GM23338 (cell line): ENCODE measurements around the gene MTCL1. TPM values are rescaled to one million over a fixed set of nuclear protein-coding genes. Genes with fewer than 3 reads are reported as not detected.

Experiments used
- ATAC-seq: fragments of 200-7000 bp; cut with Tn5 transposase; 3 replicates; pipeline ENCODE4 v1.9.1; 2020
- DNase-seq: peaks from one replicate; pipeline ENCODE4 v3.0.0-alpha.2; 2015; ENCODE audit warnings: low spot score
- H2AFZ ChIP-seq: fragments of 200-600 bp; sonication (generic); 2 replicates; pipeline ENCODE4 v1.8.0; 2016; ENCODE audit warnings: antibody characterized with exemption, mild to moderate bottlenecking, moderate library complexity
- H3F3A ChIP-seq: fragments of 200-600 bp; sonication (generic); replicated peaks from 2 replicates; pipeline ENCODE4 v1.8.0; 2017; ENCODE audit warnings: antibody characterized with exemption, mixed run types, low read depth
- H3K27ac ChIP-seq: fragments of 200-600 bp; sonication (generic); 2 replicates; pipeline ENCODE4 v1.6.1; 2016; ENCODE audit warnings: low read depth
- H3K27me3 ChIP-seq: fragments of 200-600 bp; sonication (generic); 2 replicates; pipeline ENCODE4 v1.8.0; 2016; ENCODE audit warnings: mild to moderate bottlenecking, mixed run types, moderate library complexity; ENCODE audit not compliant: insufficient read depth
- H3K36me3 ChIP-seq: fragments of 200-600 bp; sonication (generic); 2 replicates; pipeline ENCODE4 v1.8.0; 2016; ENCODE audit warnings: mild to moderate bottlenecking; ENCODE audit not compliant: insufficient read depth
- H3K4me1 ChIP-seq: fragments of 200-600 bp; sonication (generic); 2 replicates; pipeline ENCODE4 v1.8.0; 2016; ENCODE audit warnings: mild to moderate bottlenecking, moderate library complexity; ENCODE audit not compliant: insufficient read depth
- H3K4me2 ChIP-seq: fragments of 200-600 bp; sonication (generic); 2 replicates; pipeline ENCODE4 v1.7.1; 2017; ENCODE audit warnings: mixed run types
- H3K4me3 ChIP-seq: fragments of 200-600 bp; sonication (generic); 2 replicates; pipeline ENCODE4 v1.6.1; 2016; ENCODE audit warnings: mixed run types
- H3K79me2 ChIP-seq: fragments of 200-600 bp; sonication (generic); replicated peaks from 2 replicates; pipeline ENCODE4 v1.8.0; 2017; ENCODE audit warnings: mild to moderate bottlenecking; ENCODE audit not compliant: insufficient read depth
- H3K9me2 ChIP-seq: fragments of 200-600 bp; sonication (generic); 2 replicates; pipeline ENCODE4 v1.8.0; 2017; ENCODE audit not compliant: insufficient read depth
- H4K20me1 ChIP-seq: fragments of 200-600 bp; sonication (generic); replicated peaks from 2 replicates; pipeline ENCODE4 v1.8.0; 2017; ENCODE audit warnings: mild to moderate bottlenecking; ENCODE audit not compliant: insufficient read depth
- H3K27ac Mint-ChIP-seq: 2 replicates; pipeline ENCODE4 v1.8.0; 2020; ENCODE audit warnings: inconsistent platforms, mild to moderate bottlenecking, moderate library complexity, mixed read lengths
- H3K27me3 Mint-ChIP-seq: 3 replicates; pipeline ENCODE4 v1.8.0; 2022; ENCODE audit warnings: low read depth, mild to moderate bottlenecking, moderate library complexity, mixed read lengths, inconsistent platforms; ENCODE audit not compliant: insufficient read depth, poor library complexity
- H3K36me3 Mint-ChIP-seq: 3 replicates; pipeline ENCODE4 v1.8.0; 2021; ENCODE audit warnings: low read depth, mild to moderate bottlenecking, inconsistent platforms, moderate library complexity, mixed read lengths
- H3K4me1 Mint-ChIP-seq: 3 replicates; pipeline ENCODE4 v1.8.0; 2020; ENCODE audit warnings: mild to moderate bottlenecking, inconsistent platforms, mixed read lengths
- H3K4me3 Mint-ChIP-seq: 3 replicates; pipeline ENCODE4 v1.8.0; 2021; ENCODE audit warnings: moderate library complexity, mild to moderate bottlenecking, inconsistent platforms, mixed read lengths
- H3K9me3 Mint-ChIP-seq: 3 replicates; pipeline ENCODE4 v1.8.0; 2020; ENCODE audit warnings: moderate library complexity, mild to moderate bottlenecking, inconsistent platforms, mixed read lengths
- CREB1 ChIP-seq: fragments of 250-450 bp; sonication (Bioruptor Pico); IDR thresholded peaks from 2 replicates; pipeline ENCODE4 v1.5.0; 2020; ENCODE audit warnings: low read depth, mild to moderate bottlenecking, moderate library complexity
- EZH2phosphoT487 ChIP-seq: fragments of 200-600 bp; sonication (generic); IDR thresholded peaks from one replicate; pipeline ENCODE4 v1.8.1; 2018; ENCODE audit warnings: antibody characterized with exemption; ENCODE audit not compliant: unreplicated experiment
- JUNB ChIP-seq: IDR thresholded peaks from one replicate; pipeline ENCODE4 v1.6.1; 2016; ENCODE audit warnings: antibody characterized with exemption; ENCODE audit not compliant: unreplicated experiment
- NANOG ChIP-seq: IDR thresholded peaks from 2 replicates; pipeline ENCODE4 v1.6.1; 2016; ENCODE audit warnings: antibody characterized with exemption, borderline replicate concordance
- POLR2AphosphoS5 ChIP-seq: IDR thresholded peaks from 2 replicates; pipeline ENCODE4 v1.6.1; 2016; ENCODE audit warnings: antibody characterized with exemption, low read depth
- STAT1 ChIP-seq: IDR thresholded peaks from one replicate; pipeline ENCODE4 v1.6.1; 2016; ENCODE audit warnings: antibody characterized with exemption; ENCODE audit not compliant: unreplicated experiment
- ZNF114 ChIP-seq: fragments of 250-450 bp; sonication (Bioruptor Pico); IDR thresholded peaks from 2 replicates; pipeline ENCODE4 v1.5.0; 2020; ENCODE audit warnings: mild to moderate bottlenecking, moderate library complexity
- ZNF331 ChIP-seq: fragments of 250-450 bp; sonication (Bioruptor Pico); IDR thresholded peaks from 2 replicates; pipeline ENCODE4 v1.5.0; 2020; ENCODE audit warnings: low read depth, mild to moderate bottlenecking, moderate library complexity
- polyA plus RNA-seq: library from polyadenylated mRNA; unstranded; fragments of >200 nt; fragmentation: Nextera tagmentation; extraction: Ambion mirVana; gene quantifications from 2 replicates; pipeline ENCODE4 v1.2.1, GENCODE V29; 2016
- total RNA-seq: library from RNA; depleted of rRNA; stranded (reverse); fragments of >200 nt; shearing (Covaris generic); gene quantifications from 2 replicates; pipeline ENCODE4 v1.2.3, GENCODE V29; 2014
- TF ChIP-seq, protein P1 (sequence below): IDR thresholded peaks from one replicate; pipeline ENCODE4 v1.6.1; 2018; ENCODE audit warnings: antibody characterized with exemption; ENCODE audit not compliant: unreplicated experiment
- TF ChIP-seq, protein P2 (sequence below): IDR thresholded peaks from 2 replicates; pipeline ENCODE4 v1.6.1; 2016; ENCODE audit warnings: antibody characterized with exemption
- TF ChIP-seq, protein P3 (sequence below), 2 experiments: fragments of 200-600 bp in 1 of 2; sonication (generic) in 1 of 2; conservative IDR thresholded peaks; 2 replicates each; pipeline versions ENCODE4 v1.5.1 to v1.6.1; 2016 to 2017; ENCODE audit warnings: antibody characterized with exemption in 2 of 2, low read depth in 2 of 2, mild to moderate bottlenecking in 2 of 2, moderate library complexity in 1 of 2

Gene MTCL1
- total and polyA plus RNA-seq, 2 experiments from 2014 or later: 14.4 to 45.0 TPM

DNA sequence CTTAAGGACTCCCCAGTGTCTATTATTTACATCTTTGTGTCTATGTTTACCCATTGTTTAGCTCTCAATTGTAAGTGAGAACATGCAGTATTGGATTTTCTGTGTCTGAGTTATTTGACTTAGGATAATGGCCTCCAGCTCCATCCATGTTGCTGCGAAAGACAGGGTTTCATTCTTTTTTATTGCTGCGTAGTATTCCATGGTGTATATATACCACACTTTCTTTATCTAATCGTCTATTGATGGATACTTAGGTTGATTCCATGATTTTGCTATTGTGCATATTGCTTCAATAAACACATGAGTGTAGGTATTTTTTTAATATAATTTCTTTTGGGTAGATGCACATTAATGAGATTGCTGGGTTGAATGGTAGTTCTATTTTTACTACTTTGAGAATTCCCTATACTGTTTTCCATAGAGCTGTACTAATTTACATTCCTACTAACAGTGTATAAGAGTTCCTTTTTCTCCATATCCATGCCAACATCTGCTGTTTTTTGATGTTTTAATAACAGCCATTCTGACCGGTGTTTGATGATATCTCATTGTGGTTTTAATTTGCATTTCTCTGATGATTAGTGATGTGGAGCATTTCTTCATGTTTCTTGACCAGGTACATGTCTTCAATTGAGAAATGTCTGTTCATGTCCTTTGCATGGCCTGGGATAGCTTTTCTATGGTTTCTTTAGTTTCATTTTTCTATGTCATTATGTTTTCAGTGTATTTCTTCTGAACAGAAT, 21.8 kb downstream of the MTCL1 start (continued):
- TF ChIP-seq, protein P1, sequence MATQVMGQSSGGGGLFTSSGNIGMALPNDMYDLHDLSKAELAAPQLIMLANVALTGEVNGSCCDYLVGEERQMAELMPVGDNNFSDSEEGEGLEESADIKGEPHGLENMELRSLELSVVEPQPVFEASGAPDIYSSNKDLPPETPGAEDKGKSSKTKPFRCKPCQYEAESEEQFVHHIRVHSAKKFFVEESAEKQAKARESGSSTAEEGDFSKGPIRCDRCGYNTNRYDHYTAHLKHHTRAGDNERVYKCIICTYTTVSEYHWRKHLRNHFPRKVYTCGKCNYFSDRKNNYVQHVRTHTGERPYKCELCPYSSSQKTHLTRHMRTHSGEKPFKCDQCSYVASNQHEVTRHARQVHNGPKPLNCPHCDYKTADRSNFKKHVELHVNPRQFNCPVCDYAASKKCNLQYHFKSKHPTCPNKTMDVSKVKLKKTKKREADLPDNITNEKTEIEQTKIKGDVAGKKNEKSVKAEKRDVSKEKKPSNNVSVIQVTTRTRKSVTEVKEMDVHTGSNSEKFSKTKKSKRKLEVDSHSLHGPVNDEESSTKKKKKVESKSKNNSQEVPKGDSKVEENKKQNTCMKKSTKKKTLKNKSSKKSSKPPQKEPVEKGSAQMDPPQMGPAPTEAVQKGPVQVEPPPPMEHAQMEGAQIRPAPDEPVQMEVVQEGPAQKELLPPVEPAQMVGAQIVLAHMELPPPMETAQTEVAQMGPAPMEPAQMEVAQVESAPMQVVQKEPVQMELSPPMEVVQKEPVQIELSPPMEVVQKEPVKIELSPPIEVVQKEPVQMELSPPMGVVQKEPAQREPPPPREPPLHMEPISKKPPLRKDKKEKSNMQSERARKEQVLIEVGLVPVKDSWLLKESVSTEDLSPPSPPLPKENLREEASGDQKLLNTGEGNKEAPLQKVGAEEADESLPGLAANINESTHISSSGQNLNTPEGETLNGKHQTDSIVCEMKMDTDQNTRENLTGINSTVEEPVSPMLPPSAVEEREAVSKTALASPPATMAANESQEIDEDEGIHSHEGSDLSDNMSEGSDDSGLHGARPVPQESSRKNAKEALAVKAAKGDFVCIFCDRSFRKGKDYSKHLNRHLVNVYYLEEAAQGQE: no peak
- TF ChIP-seq STAT1 (no peak), NANOG (no peak), EZH2phosphoT487 (no peak)

DNA sequence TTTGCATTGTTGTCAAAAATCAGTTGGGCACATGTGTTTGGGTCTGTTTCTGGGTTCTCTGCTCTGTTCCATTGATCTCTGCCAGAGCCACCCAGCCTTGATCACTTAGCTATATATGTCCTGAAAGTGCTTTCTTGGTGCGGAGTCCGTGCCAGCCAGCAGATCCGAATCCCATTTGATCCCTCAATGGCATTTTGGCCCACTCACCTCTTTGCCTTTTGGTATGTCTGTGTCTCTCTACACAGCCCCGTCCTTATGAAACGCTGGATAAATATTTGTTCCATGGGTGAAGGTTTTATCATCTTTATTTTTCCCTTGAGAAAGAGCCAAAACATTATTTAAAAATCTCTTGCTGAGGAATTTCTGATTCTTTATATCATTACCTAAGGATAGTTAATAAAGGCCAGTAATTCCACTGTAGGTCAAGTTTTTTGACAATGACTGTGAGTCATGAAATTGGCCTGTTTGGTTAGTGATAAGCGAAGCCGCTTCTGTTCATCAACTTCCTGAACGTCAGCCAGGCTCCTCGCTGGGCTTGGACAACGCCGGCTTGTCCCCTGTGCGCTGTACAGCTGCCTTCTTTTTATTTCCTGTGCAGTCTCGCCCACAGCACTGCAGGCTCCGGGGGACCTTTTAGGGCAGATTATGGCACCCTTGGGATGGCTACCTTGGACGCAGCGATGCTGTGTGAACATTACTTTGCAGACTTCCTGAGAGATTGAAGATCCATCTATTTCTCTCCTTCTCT, 24.9 kb downstream of the MTCL1 start:
- H3K36me3 Mint-ChIP-seq: peaks cover 42% of the 10 kb centered on the region
- no peaks in the 10 kb centered on the region; the same call in 2 of the 3 replicates for H3K9me3 Mint-ChIP-seq
- Histone ChIP-seq H3K9me2 (no peaks in the 10 kb centered on the region), H3K4me2 (no peak overlapping the region), H3K4me3 (no peak overlapping the region), H3K4me1 (peaks cover 15% of the 10 kb centered on the region), H4K20me1 (no peaks in the 10 kb centered on the region; the same call in 1 of the 2 replicates), H3K27ac (no peak overlapping the region), H2AFZ (no peak overlapping the region), H3K27me3 (no peaks in the 10 kb centered on the region), H3F3A (no peaks in the 10 kb centered on the region), H3K36me3 (peaks cover 3% of the 10 kb centered on the region; the same call in 1 of the 2 replicates), H3K79me2 (peaks cover 46% of the 10 kb centered on the region)
- H3K4me1 Mint-ChIP-seq: peaks cover 20% of the 10 kb centered on the region
- DNase-seq (no peak), ATAC-seq (no peak)
- H3K27ac Mint-ChIP-seq: no peak overlapping the region; the same call in 1 of the 2 replicates
- H3K27me3 Mint-ChIP-seq: peaks cover 1% of the 10 kb centered on the region
- H3K4me3 Mint-ChIP-seq: no peak overlapping the region
- no peak for TF ChIP-seq EZH2phosphoT487
- no peak for TF ChIP-seq NANOG
- no peak for TF ChIP-seq CREB1
- TF ChIP-seq ZNF331: no peak
- TF ChIP-seq ZNF114 (CRISPR knock-in tag): no peak
- no peak for TF ChIP-seq POLR2AphosphoS5
- TF ChIP-seq STAT1: no peak
- TF ChIP-seq, protein P2, sequence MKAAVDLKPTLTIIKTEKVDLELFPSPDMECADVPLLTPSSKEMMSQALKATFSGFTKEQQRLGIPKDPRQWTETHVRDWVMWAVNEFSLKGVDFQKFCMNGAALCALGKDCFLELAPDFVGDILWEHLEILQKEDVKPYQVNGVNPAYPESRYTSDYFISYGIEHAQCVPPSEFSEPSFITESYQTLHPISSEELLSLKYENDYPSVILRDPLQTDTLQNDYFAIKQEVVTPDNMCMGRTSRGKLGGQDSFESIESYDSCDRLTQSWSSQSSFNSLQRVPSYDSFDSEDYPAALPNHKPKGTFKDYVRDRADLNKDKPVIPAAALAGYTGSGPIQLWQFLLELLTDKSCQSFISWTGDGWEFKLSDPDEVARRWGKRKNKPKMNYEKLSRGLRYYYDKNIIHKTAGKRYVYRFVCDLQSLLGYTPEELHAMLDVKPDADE: no peak
- TF ChIP-seq, protein P3, sequence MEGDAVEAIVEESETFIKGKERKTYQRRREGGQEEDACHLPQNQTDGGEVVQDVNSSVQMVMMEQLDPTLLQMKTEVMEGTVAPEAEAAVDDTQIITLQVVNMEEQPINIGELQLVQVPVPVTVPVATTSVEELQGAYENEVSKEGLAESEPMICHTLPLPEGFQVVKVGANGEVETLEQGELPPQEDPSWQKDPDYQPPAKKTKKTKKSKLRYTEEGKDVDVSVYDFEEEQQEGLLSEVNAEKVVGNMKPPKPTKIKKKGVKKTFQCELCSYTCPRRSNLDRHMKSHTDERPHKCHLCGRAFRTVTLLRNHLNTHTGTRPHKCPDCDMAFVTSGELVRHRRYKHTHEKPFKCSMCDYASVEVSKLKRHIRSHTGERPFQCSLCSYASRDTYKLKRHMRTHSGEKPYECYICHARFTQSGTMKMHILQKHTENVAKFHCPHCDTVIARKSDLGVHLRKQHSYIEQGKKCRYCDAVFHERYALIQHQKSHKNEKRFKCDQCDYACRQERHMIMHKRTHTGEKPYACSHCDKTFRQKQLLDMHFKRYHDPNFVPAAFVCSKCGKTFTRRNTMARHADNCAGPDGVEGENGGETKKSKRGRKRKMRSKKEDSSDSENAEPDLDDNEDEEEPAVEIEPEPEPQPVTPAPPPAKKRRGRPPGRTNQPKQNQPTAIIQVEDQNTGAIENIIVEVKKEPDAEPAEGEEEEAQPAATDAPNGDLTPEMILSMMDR (conservative IDR thresholded peaks at IDR 0.05; ENCODE audit: low read depth in 2 of 2): no peak
- no peak for TF ChIP-seq JUNB
- TF ChIP-seq, protein P1: no peak
